ENCODE results near the gene WDR4. TPM values are rescaled to one million over a fixed set of nuclear protein-coding genes. Genes with fewer than 3 reads are reported as not detected.
"Not testable (repeated sequence)": the region's sequence is repeated elsewhere in the genome, so short reads cannot be mapped to it uniquely, and the experiment has no call there.

The WDR4 gene
- total and polyA plus RNA-seq, 5 donors = 3.7 to 7.7 (median 4.7) TPM

GRCh38 chr21:42809171-42809570 is 70.2 kb downstream of the WDR4 start:
- no peaks in the 10 kb centered on the region for H3K9me3 ChIP-seq (ENCODE audit: control insufficient read depth, low read length)
- ATAC-seq (no peak), DNase-seq (no peak)
- no peak overlapping the region for H3K27ac ChIP-seq (ENCODE audit: low read length)
- H3K4me3 ChIP-seq (ENCODE audit: low read length) = no peak overlapping the region
- 82% methylated on average over 7 of the region's 7 CpGs for WGBS
- intact Hi-C loops (cut with DNase I) = no loop called here
- no peaks in the 10 kb centered on the region for H3K27me3 ChIP-seq (ENCODE audit: control insufficient read depth, insufficient read depth)
- no peaks in the 10 kb centered on the region for H3K4me1 ChIP-seq (ENCODE audit: control insufficient read depth, insufficient read depth, low read length)

GRCh38 chr21:42807938-42808613 is 71.3 kb downstream of the WDR4 start:
- DNase-seq (no peak), ATAC-seq (no peak)
- Histone ChIP-seq H3K9me3 (ENCODE audit: control insufficient read depth, low read length) (no peaks in the 10 kb centered on the region), H3K27ac (ENCODE audit: low read length) (no peak overlapping the region), H3K4me3 (ENCODE audit: low read length) (no peak overlapping the region), H3K27me3 (ENCODE audit: control insufficient read depth, insufficient read depth) (no peaks in the 10 kb centered on the region), H3K4me1 (ENCODE audit: control insufficient read depth, insufficient read depth, low read length) (no peaks in the 10 kb centered on the region)
- WGBS = 75% methylated on average over 13 of the region's 13 CpGs
- intact Hi-C loops (cut with DNase I) = no loop called here

- H3K4me1 ChIP-seq (ENCODE audit: control insufficient read depth, insufficient read depth, low read length); H3K9me3 ChIP-seq (ENCODE audit: control insufficient read depth, low read length); H3K27me3 ChIP-seq (ENCODE audit: control insufficient read depth, insufficient read depth); H3K4me3 ChIP-seq (ENCODE audit: low read length); DNase-seq; intact Hi-C loops (cut with DNase I); ATAC-seq; H3K27ac ChIP-seq (ENCODE audit: low read length): not testable (repeated sequence)
- 72% methylated on average over 16 of the region's 16 CpGs for WGBS
Measured at GRCh38 chr21:42807293-42807895, 71.9 kb downstream of the WDR4 start.

- no peaks in the 10 kb centered on the region for H3K27me3 ChIP-seq (ENCODE audit: control insufficient read depth, insufficient read depth)
- intact Hi-C loops (cut with DNase I) = no loop called here
- DNase-seq (no peak), ATAC-seq (peak in 1 of 2 donors; percentile 29)
- no peaks in the 10 kb centered on the region for H3K9me3 ChIP-seq (ENCODE audit: control insufficient read depth, low read length)
- no peaks in the 10 kb centered on the region for H3K4me1 ChIP-seq (ENCODE audit: control insufficient read depth, insufficient read depth, low read length)
- H3K4me3 ChIP-seq (ENCODE audit: low read length) = no peak overlapping the region
- H3K27ac ChIP-seq (ENCODE audit: low read length) = no peak overlapping the region
- 44% methylated on average over 14 of the region's 14 CpGs for WGBS
Measured at GRCh38 chr21:42806509-42807140, 72.7 kb downstream of the WDR4 start.

GRCh38 chr21:42801616-42802015 is 77.7 kb downstream of the WDR4 start:
- H3K4me3 ChIP-seq (ENCODE audit: low read length); H3K9me3 ChIP-seq (ENCODE audit: control insufficient read depth, low read length); H3K27me3 ChIP-seq (ENCODE audit: control insufficient read depth, insufficient read depth); H3K27ac ChIP-seq (ENCODE audit: low read length); intact Hi-C loops (cut with DNase I); H3K4me1 ChIP-seq (ENCODE audit: control insufficient read depth, insufficient read depth, low read length); DNase-seq; ATAC-seq: not testable (repeated sequence)
- 87% methylated on average over 6 of the region's 6 CpGs for WGBS

- Histone ChIP-seq H3K4me3 (ENCODE audit: low read length) (no peak overlapping the region), H3K4me1 (ENCODE audit: control insufficient read depth, insufficient read depth, low read length) (no peaks in the 10 kb centered on the region), H3K9me3 (ENCODE audit: control insufficient read depth, low read length) (no peaks in the 10 kb centered on the region), H3K27ac (ENCODE audit: low read length) (no peak overlapping the region), H3K27me3 (ENCODE audit: control insufficient read depth, insufficient read depth) (no peaks in the 10 kb centered on the region)
- 68% methylated on average over 5 of the region's 5 CpGs for WGBS
- intact Hi-C loops (cut with DNase I) = no loop called here
- ATAC-seq (no peak), DNase-seq (no peak)
Measured at GRCh38 chr21:42799948-42800347, 79.4 kb downstream of the WDR4 start.

- 83% methylated on average over 9 of the region's 9 CpGs for WGBS
- H3K4me3 ChIP-seq (ENCODE audit: low read length) = no peak overlapping the region
- H3K27ac ChIP-seq (ENCODE audit: low read length) = no peak overlapping the region
- H3K27me3 ChIP-seq (ENCODE audit: control insufficient read depth, insufficient read depth) = no peaks in the 10 kb centered on the region
- no peaks in the 10 kb centered on the region for H3K4me1 ChIP-seq (ENCODE audit: control insufficient read depth, insufficient read depth, low read length)
- H3K9me3 ChIP-seq (ENCODE audit: control insufficient read depth, low read length) = no peaks in the 10 kb centered on the region
- ATAC-seq (no peak), DNase-seq (no peak)
- intact Hi-C loops (cut with DNase I) = no loop called here
Measured at GRCh38 chr21:42799516-42799915, 79.8 kb downstream of the WDR4 start.

Other genes starting within 250 kb of the WDR4 start
- gene PDE9A, start 225.9 kb downstream of the WDR4 start, total RNA-seq = 1 to 10 TPM; 1.5 to 2.8 (median 2.3) TPM
- gene PDE9A, start 225.9 kb downstream of the WDR4 start, polyA plus RNA-seq = 4.1 TPM
- gene NDUFV3, start 13.8 kb upstream of the WDR4 start, total RNA-seq = 10 to 100 TPM; 48.0 to 52.2 (median 50.7) TPM
- 45.4 TPM for gene NDUFV3, start 13.8 kb upstream of the WDR4 start, polyA plus RNA-seq
- not detected for gene ERVH48-1, start 46.1 kb upstream of the WDR4 start, total RNA-seq
- gene ERVH48-1, start 46.1 kb upstream of the WDR4 start, polyA plus RNA-seq = 0.07 TPM
- 1 to 10 TPM; 4.5 to 9.0 (median 7.8) TPM for gene PKNOX1, start 95.0 kb upstream of the WDR4 start, total RNA-seq
- 3.7 TPM for gene PKNOX1, start 95.0 kb upstream of the WDR4 start, polyA plus RNA-seq
- 10 to 100 TPM in 3 of 4 donors, 1 to 10 TPM in 1; 4.8 to 13.3 (median 10.7) TPM for gene CBS, start 196.3 kb upstream of the WDR4 start, total RNA-seq
- gene CBS, start 196.3 kb upstream of the WDR4 start, polyA plus RNA-seq = 9.0 TPM
- gene U2AF1, start 228.0 kb upstream of the WDR4 start, total RNA-seq = 10 to 100 TPM in 3 of 4 donors, 1 to 10 TPM in 1; 8.1 to 25.9 (median 15.8) TPM
- 42.8 TPM for gene U2AF1, start 228.0 kb upstream of the WDR4 start, polyA plus RNA-seq